Brain microvascular endothelial cell (primary cell): Measurements from ENCODE around the gene ANKRD18A.

Source experiments
- DNase-seq: peaks from one replicate; pipeline ENCODE4 v3.0.0-alpha.2; 2020
- H3K27ac ChIP-seq: fragments of 250-450 bp; sonication (Bioruptor Pico); 2 replicates; pipeline ENCODE4 v1.5.1; 2020; ENCODE audit warnings: mild to moderate bottlenecking, moderate library complexity
- H3K27me3 ChIP-seq: fragments of 250-450 bp; sonication (Bioruptor Pico); replicated peaks from 2 replicates; pipeline ENCODE4 v1.5.1; 2020; ENCODE audit warnings: mild to moderate bottlenecking
- H3K36me3 ChIP-seq: fragments of 250-450 bp; sonication (Bioruptor Pico); replicated peaks from 2 replicates; pipeline ENCODE4 v1.5.1; 2020; ENCODE audit warnings: mild to moderate bottlenecking
- H3K4me3 ChIP-seq: 2 replicates; pipeline ENCODE4 v1.5.1; 2011; ENCODE audit warnings: low read depth, mild to moderate bottlenecking, control low read depth, low read length, moderate library complexity
- in situ Hi-C: cut with HindIII; loops from 2 replicates; pipeline ENCODE4 v1.10.0; 2017; ENCODE audit warnings: low sequenced_read_pairs, low pct_ligation_motif_present
- TF ChIP-seq, protein P1 (sequence below): IDR thresholded peaks from 2 replicates; pipeline ENCODE4 v1.5.1; 2011; ENCODE audit warnings: low read depth, mild to moderate bottlenecking, moderate library complexity, low read length, control low read depth, inconsistent platforms; ENCODE audit errors: missing control alignments

ANKRD18A gene

DNA sequence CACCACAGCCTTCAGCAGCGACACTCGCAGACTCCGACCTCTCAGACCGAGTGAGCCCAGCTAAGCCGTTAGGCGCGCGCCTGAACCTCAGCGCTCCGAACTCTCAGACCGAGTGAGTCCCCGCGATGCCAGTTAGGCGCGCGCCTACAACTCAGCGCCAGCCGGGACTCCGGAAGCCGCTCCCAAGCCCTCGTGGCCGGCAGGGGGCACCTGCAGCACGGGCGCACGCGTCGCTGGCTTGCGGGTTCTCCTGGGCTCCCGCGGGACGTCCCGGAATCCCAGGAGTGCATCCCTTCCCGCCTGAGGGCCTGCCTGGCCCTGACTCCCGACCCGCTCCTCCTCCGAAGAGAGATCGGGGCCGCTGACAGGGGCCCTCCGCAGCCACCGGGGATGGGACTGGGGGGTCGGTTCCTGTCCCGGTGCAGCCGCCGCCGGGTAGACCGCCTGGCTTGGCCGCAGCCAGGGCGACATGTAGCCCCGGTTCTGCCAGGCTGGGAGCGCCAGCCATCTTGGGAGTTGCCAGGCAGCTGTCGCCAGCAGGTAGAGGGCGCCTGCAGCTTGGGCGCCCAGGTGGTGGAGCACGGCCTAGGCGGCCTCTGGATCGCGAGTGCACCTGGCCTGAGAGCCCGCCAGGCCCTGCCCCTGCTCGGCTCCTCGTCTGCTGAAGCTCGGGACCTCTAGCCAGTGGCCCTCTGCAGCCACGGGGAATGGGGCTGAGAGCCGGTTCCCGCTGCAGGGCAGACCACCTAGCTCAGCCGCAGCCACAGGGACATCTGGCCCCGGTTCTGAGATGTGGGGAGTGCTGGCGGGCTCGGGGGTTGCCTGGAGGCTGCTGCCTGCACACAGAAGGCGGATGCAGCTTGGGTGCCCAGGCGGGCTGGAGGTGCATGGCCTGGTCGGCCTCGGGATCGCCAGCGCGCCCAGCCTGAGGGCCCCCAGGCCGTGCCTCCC is at the start of gene ANKRD18A:
ANKRD18A (minus strand) TSS at position 114 of the 951 bp plus-strand sequence. CDS start 311 bp downstream, outside the sequence.
- DNase-seq = peak; percentile 49
- in situ Hi-C loops = no loop called here
- H3K4me3 ChIP-seq = peak within 1 kb of the TSS; percentile 60
- no peak within 1 kb of the TSS for H3K27ac ChIP-seq
- peaks cover 43% of the 10 kb centered on the region for H3K27me3 ChIP-seq
- H3K36me3 ChIP-seq = no peaks in the 10 kb centered on the region
- TF ChIP-seq, protein P1, sequence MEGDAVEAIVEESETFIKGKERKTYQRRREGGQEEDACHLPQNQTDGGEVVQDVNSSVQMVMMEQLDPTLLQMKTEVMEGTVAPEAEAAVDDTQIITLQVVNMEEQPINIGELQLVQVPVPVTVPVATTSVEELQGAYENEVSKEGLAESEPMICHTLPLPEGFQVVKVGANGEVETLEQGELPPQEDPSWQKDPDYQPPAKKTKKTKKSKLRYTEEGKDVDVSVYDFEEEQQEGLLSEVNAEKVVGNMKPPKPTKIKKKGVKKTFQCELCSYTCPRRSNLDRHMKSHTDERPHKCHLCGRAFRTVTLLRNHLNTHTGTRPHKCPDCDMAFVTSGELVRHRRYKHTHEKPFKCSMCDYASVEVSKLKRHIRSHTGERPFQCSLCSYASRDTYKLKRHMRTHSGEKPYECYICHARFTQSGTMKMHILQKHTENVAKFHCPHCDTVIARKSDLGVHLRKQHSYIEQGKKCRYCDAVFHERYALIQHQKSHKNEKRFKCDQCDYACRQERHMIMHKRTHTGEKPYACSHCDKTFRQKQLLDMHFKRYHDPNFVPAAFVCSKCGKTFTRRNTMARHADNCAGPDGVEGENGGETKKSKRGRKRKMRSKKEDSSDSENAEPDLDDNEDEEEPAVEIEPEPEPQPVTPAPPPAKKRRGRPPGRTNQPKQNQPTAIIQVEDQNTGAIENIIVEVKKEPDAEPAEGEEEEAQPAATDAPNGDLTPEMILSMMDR = peak; percentile 69

DNA sequence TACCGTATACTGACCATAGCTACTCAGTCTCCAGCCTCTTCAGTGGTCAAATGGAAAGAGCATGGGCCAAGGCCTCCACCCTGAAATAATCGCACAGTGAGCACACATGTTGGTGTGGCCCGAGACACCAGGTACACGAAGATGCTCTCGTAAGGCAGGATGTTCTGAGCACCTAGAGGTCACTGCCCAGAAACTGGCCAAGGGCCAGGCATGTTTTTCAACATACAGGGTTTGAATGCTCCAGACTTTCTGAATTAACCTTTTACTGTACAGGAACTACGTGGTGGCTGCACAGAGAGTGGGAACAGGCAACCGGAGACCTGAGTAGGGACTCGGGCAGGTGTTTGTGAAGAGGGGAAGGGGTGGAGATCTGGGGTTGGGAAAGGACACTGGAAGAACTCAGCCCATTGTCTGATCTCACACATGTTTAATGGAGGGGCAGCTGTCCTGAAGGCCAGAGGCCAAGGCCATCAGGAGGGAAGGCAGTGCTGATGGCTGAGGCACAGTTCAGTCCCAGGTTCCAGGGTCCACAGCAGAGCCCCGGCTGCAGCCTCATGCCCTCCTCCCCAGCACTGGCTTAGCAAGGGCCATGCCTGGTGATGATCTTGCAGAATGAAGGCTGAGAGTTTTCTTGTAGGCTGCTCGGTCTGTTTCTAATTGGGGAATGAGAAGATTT is 48.5 kb upstream of the ANKRD18A start:
- no peaks in the 10 kb centered on the region for H3K36me3 ChIP-seq
- no peak overlapping the region for H3K27ac ChIP-seq
- TF ChIP-seq, protein P1 = no peak
- no peak overlapping the region for H3K4me3 ChIP-seq
- DNase-seq = no peak
- H3K27me3 ChIP-seq = no peaks in the 10 kb centered on the region
- in situ Hi-C loops = no loop called here

DNA sequence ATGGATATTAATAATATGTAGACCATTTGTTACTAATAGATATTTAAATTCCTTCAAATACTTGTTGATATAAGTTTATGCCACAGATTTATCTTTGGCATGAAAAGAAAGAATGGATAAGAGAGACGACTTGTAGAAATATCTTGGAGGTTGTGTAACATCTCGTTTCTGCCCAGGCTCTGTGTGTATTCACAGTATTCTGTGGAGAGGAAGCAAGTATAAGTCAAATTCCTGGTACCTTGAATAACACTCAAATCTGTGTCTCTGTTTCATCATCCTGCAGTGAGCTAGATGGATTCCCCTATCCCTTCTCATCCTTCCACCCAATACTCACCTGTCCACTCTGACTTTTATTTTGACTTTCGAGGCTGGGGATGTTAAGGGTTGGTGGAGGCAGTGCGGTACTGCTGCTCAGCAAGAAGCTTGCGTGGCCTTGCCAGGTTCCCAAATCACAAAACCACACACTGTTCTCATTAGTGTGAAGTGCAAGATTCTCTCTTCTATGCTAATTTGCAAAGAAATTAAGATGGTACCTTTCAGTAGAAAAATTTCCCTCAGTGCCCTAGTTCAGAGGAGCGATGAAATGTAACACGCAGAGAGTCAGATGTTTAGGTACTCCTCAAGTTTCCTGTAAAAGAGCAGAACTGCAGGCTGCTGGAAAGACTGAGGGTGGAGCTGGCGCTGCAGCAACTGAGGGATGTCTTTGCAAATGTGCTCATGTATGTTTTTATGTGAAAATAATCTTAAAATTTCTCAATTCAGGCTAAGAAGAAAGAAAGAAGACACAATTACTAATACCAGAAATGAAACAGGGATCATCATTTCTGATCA is 42.6 kb upstream of the ANKRD18A start:
- peak; percentile 47 for DNase-seq
- in situ Hi-C loops = no loop called here
- Histone ChIP-seq H3K27me3 (no peaks in the 10 kb centered on the region), H3K27ac (no peak overlapping the region), H3K36me3 (no peaks in the 10 kb centered on the region), H3K4me3 (no peak overlapping the region)
- TF ChIP-seq, protein P1 = peak; percentile 86

DNA sequence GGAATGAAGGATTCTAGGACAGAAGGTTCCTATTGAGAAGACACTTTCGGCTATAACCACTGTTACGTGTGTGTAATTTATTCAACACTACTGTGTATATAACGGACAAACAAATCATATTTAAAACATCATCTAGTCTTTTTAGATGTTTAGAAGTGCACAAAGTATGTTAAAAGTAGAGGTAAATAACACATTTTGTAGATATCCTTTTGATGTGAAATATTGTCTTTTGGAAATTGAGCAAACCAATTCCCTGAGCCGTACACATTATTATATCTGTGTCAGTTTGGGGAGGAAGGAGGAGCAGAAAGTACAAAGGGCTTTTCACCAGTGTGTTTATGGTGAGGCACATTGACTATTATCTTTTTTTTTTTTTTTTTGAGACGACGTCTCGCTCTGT is 39.1 kb upstream of the ANKRD18A start:
- TF ChIP-seq, protein P1 = no peak
- no peaks in the 10 kb centered on the region for H3K27me3 ChIP-seq

DNA sequence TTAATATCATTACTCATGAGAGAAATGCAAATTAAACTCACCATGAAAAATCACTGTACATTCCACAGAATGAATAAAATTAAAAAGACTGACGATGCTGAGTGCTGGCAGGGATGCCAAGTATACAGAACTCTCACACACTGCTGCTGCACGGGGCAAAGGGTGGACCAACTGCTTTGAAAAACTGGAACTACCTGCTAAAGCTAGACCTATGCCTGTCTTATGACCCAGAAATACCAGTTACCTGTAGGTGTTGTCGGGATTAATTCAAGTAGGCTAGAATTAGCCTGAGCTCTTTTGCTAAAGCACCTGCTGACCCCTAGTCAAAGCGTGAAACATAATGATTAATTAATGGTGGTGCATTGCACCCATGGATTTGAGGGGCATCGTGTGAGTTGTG is 36.5 kb upstream of the ANKRD18A start:
- H3K27me3 ChIP-seq = no peaks in the 10 kb centered on the region
- TF ChIP-seq, protein P1 = no peak
- in situ Hi-C loops = no loop called here

More for the DNA sequence above, 39.1 kb upstream of the ANKRD18A start:
- DNase-seq = no peak
- Histone ChIP-seq H3K36me3 (no peaks in the 10 kb centered on the region), H3K27ac (no peak overlapping the region), H3K4me3 (no peak overlapping the region)
- in situ Hi-C loops = no loop called here

More for the DNA sequence above, 36.5 kb upstream of the ANKRD18A start:
- Histone ChIP-seq H3K27ac (no peak overlapping the region), H3K36me3 (no peaks in the 10 kb centered on the region), H3K4me3 (no peak overlapping the region)
- DNase-seq = no peak
